NCI-H69 (cell line): ENCODE results near the gene DPYSL5.
A peak's percentile ranks its signal among the peaks of the same experiment; 100 is the strongest.

ENCODE experiments used
- DNase-seq: peaks from one replicate; lab custom pipeline; 2025; lab: John Stamatoyannopoulos, UW

DPYSL5 gene

GRCh38 chr2:26846334-26847306 lies 1.3 kb upstream of the DPYSL5 start:
- peak; percentile 90 for DNase-seq

- DNase-seq = peak; percentile 78
These were observed 651 bp upstream of the DPYSL5 start for GRCh38 chr2:26847307-26847654.

GRCh38 chr2:26848336-26849055 lies 564 bp downstream of the DPYSL5 start:
- DNase-seq = peak; percentile 72

- DNase-seq = peak; percentile 74
These were observed 1.4 kb downstream of the DPYSL5 start for GRCh38 chr2:26849056-26849999.

- DNase-seq = peak; percentile 40
These were observed 2.1 kb downstream of the DPYSL5 start for GRCh38 chr2:26850000-26850431.

GRCh38 chr2:26850505-26850904 lies 2.6 kb downstream of the DPYSL5 start:
- peak; percentile 11 for DNase-seq

- peak; percentile 7 for DNase-seq
These were observed 4.7 kb downstream of the DPYSL5 start for GRCh38 chr2:26852405-26853306.

- DNase-seq = no peak
These were observed 5.8 kb downstream of the DPYSL5 start for GRCh38 chr2:26853751-26854150.

- no peak for DNase-seq
These were observed 6.4 kb downstream of the DPYSL5 start for GRCh38 chr2:26854283-26854827.

- DNase-seq = no peak
These were observed 7.5 kb downstream of the DPYSL5 start for GRCh38 chr2:26855466-26855865.

GRCh38 chr2:26859622-26860021 lies 11.7 kb downstream of the DPYSL5 start:
- no peak for DNase-seq

- DNase-seq = no peak
These were observed 12.4 kb downstream of the DPYSL5 start for GRCh38 chr2:26860211-26860850.

- no peak for DNase-seq
These were observed 13.8 kb downstream of the DPYSL5 start for GRCh38 chr2:26861610-26862224.

- no peak for DNase-seq
These were observed 16.3 kb downstream of the DPYSL5 start for GRCh38 chr2:26864226-26864625.

GRCh38 chr2:26864646-26865045 lies 16.7 kb downstream of the DPYSL5 start:
- no peak for DNase-seq

- DNase-seq = no peak
These were observed 22.7 kb downstream of the DPYSL5 start for GRCh38 chr2:26870585-26871095.

GRCh38 chr2:26873286-26873983 lies 25.5 kb downstream of the DPYSL5 start:
- DNase-seq = no peak

- no peak for DNase-seq
These were observed 26.6 kb downstream of the DPYSL5 start for GRCh38 chr2:26874514-26874913.
